H1 (cell line): Measurements from ENCODE around the gene MYOM3. TPM values are rescaled to one million over a fixed set of nuclear protein-coding genes. Genes with fewer than 3 reads are reported as not detected.

Source experiments
- CBX8 ChIP-seq: fragments of 300-800, 300-1000 bp; sonication (generic); IDR thresholded peaks from 2 replicates; pipeline ENCODE4 v1.7.1; 2016; ENCODE audit warnings: low read depth, low read length, borderline replicate concordance
- CHD7 ChIP-seq: fragments of 300-600 bp; sonication (generic); IDR thresholded peaks from 2 replicates; pipeline ENCODE4 v1.7.1; 2012; ENCODE audit warnings: low read length, moderate library complexity, mild to moderate bottlenecking, inconsistent platforms; ENCODE audit not compliant: insufficient replicate concordance
- MAFK ChIP-seq: IDR thresholded peaks from 2 replicates; pipeline ENCODE4 v1.6.1; 2012; ENCODE audit warnings: low read depth, mild to moderate bottlenecking, improper control_type of control experiment, low read length
- NRF1 ChIP-seq: IDR thresholded peaks from 2 replicates; pipeline ENCODE4 v1.6.1; 2011; ENCODE audit warnings: mild to moderate bottlenecking, low read depth, low read length, improper control_type of control experiment
- RNF2 ChIP-seq: fragments of 200-900, 300-1000 bp; sonication (generic); IDR thresholded peaks from 2 replicates; pipeline ENCODE4 v1.7.1; 2016; ENCODE audit warnings: borderline replicate concordance, low read depth, mild to moderate bottlenecking, antibody characterized with exemption, low read length; ENCODE audit not compliant: poor library complexity, severe bottlenecking; ENCODE audit errors: missing control alignments
- TEAD4 ChIP-seq: IDR thresholded peaks from 2 replicates; pipeline ENCODE4 v1.6.1; 2012; ENCODE audit warnings: low read depth, low read length, inconsistent platforms, mixed read lengths
- ZNF274 ChIP-seq: IDR thresholded peaks from 2 replicates; pipeline ENCODE4 v1.7.0; 2012; ENCODE audit warnings: low read length, borderline replicate concordance; ENCODE audit errors: extremely low read depth
- polyA plus RNA-seq, 7 experiments: library from polyadenylated mRNA; depleted of rRNA in 3 of 7; stranded (reverse) in 5 of 7; unstranded in 2 of 7; fragments of >200 nt in 5 of 7; fragments of 200-250 nt in 2 of 7; gene quantifications; 1 replicate in 5 of 7; 2 replicates in 1 of 7; 4 replicates in 1 of 7; pipeline versions ENCODE4 v1.2.1 to v1.2.3, GENCODE V29; 2011 to 2013; ENCODE audit warnings: missing spikeins in 2 of 7, mixed read lengths in 2 of 7
- total RNA-seq: library from RNA; stranded (reverse); fragmentation: NEBNext Ultra II Directional; extraction: Animal tissue kit (Norgen Biotek cat#: 25700); gene quantifications from 2 replicates; pipeline ENCODE4 v1.2.1, GENCODE V29; 2021

The MYOM3 gene
- total and polyA plus RNA-seq, 2 of the 8 experiments (the other 6 are each of a cell fraction or from before 2014, with no cell fraction given): 0.08 to 0.09 TPM

GRCh38 chr1:24097663-24098062, 14.3 kb downstream of the MYOM3 start (continued):
- TF ChIP-seq CHD7 (no peak), CBX8 (no peak), TEAD4 (no peak), MAFK (no peak), RNF2 (no peak), NRF1 (no peak), ZNF274 (no peak)
